Measurements from ENCODE around the gene SNAP25.

The SNAP25 gene

DNA sequence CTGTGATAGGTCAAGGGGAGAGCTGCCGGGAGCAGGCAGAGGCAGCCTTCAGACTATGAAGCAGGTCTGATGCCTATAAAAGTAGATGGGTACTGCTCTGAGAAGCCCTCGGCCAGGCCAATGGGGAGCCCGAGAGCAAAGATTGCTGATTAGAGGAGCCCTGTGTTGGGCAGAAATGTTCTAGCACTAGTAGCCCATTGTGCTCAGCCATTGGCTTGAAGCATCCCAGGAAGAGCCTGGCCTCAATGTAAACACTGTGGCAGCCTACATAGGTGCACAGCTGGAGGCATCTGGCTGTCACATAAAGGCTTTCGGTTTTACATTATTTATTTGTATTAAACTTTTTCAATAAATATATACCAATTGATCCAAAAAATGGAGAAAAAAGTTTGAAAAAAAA is 67.7 kb downstream of the SNAP25 start:
- TF ChIP-seq, protein P1, sequence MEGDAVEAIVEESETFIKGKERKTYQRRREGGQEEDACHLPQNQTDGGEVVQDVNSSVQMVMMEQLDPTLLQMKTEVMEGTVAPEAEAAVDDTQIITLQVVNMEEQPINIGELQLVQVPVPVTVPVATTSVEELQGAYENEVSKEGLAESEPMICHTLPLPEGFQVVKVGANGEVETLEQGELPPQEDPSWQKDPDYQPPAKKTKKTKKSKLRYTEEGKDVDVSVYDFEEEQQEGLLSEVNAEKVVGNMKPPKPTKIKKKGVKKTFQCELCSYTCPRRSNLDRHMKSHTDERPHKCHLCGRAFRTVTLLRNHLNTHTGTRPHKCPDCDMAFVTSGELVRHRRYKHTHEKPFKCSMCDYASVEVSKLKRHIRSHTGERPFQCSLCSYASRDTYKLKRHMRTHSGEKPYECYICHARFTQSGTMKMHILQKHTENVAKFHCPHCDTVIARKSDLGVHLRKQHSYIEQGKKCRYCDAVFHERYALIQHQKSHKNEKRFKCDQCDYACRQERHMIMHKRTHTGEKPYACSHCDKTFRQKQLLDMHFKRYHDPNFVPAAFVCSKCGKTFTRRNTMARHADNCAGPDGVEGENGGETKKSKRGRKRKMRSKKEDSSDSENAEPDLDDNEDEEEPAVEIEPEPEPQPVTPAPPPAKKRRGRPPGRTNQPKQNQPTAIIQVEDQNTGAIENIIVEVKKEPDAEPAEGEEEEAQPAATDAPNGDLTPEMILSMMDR (conservative IDR thresholded peaks at IDR 0.05; ENCODE audit: low read depth, low read length): no peak
- no peak overlapping the region for H3K4me3 ChIP-seq (ENCODE audit: low read length)
- DNase-seq (ENCODE audit: low read depth): no peak

DNA sequence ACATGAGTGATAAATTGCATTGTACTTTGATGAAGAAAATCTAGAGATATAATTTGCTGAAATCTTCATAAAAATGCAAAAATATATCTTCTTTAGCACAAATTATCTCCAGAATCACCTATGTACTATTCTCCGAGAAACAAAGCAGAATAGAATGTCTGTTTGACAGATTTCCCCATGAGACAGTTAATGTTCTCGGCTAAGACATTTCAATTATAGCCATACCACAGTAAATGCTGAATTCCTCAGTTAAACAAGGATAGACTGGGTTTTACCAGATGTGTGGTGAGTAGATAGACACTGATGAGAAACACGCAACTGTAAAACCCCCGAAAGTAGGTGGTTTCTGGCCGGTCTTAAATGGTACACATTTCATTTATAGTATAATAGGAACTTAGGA is 69.8 kb downstream of the SNAP25 start:
- DNase-seq (ENCODE audit: low read depth): no peak
- TF ChIP-seq, protein P1 (conservative IDR thresholded peaks at IDR 0.05; ENCODE audit: low read depth, low read length): no peak

DNA sequence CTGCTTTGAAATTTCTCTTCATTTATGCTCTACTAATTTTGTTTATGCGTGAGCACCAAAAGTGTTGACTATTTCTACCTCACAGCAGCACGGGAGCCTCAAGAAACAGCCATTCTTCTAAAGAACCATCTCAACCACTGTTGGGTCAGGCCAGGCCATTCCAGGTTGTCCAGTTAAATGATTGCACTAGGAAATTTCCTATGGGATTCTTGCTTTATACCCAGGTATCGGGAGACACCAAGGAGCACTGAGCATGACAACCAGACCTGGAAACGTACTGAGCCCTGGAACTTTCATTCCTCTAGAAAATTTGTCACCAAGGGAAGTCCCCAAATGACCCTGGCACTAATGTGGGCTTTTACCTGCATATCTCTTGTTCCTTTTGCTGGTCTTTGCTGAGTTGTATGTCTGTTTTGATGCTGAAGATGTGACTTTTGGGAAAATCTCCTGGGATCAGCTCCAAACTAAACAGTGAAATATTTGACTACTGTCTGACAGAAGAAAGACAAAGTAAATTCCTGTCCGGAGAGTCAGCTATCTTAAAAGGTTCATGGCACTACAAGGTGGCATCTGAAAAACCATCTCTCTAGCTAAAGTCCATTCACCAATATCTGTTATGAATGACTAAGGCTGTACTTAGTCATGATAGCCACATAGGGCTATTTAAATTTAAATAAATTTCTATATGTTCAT is 70.5 kb downstream of the SNAP25 start:
- no peak overlapping the region for H3K4me3 ChIP-seq (ENCODE audit: low read length)
- TF ChIP-seq, protein P1 (conservative IDR thresholded peaks at IDR 0.05; ENCODE audit: low read depth, low read length): no peak
- no peak for DNase-seq (ENCODE audit: low read depth)

More for the DNA sequence above, 69.8 kb downstream of the SNAP25 start:
- H3K4me3 ChIP-seq (ENCODE audit: low read length): no peak overlapping the region

DNA sequence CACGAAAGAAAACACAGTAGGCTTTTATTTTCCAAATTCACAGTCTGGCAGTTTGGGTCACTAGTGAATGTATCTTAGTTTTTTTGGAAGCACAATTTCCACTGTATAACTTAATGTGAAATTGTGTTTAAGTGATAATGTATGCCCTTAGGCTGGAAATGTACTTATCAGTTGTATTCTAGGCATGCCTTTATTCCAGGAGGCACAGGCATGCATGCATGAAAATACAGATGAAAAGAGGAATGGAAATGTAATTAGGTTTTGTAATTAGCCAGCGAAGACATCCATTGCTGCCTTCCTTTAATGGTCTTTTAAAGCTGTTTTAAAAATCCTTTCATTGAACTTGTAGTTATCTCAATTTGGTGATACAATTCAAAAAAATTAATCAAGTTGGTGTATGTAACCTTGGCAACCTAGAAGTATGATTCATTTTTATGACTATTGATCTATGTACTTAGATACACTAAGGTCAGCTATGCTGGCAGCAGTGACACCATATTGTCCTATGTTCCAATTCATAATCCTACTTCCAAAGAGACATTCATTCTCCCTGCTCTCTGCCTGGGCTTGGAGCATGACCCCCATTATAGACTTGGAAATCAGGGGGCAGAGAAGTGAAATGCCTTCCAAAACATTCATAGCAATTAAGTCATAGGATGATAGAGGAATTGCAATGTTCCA is 73.1 kb downstream of the SNAP25 start:
- H3K4me3 ChIP-seq (ENCODE audit: low read length): no peak overlapping the region
- DNase-seq (ENCODE audit: low read depth): no peak
- TF ChIP-seq, protein P1 (conservative IDR thresholded peaks at IDR 0.05; ENCODE audit: low read depth, low read length): no peak

DNA sequence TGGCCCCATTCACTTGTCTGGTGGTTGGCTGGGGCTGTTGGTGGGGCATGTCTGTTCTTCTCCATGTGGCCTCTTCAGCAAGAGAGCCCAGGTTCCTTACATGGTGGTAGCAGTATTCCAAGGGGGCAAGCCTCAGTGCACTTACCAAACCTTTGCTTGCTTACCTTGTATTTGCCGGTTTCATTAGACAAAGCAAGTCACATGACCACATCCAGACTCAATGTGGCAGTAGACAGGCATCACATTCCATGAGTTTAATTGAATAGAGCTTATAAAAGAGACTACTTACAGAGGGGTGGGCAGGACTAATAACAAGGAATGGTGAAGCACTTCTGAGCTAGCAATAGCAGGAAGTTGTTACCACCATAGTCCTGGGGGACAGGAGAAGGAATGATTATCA is 78.6 kb downstream of the SNAP25 start:
- TF ChIP-seq, protein P1 (conservative IDR thresholded peaks at IDR 0.05; ENCODE audit: low read depth, low read length): no peak
- no peak overlapping the region for H3K4me3 ChIP-seq (ENCODE audit: low read length)
- DNase-seq (ENCODE audit: low read depth): no peak

DNA sequence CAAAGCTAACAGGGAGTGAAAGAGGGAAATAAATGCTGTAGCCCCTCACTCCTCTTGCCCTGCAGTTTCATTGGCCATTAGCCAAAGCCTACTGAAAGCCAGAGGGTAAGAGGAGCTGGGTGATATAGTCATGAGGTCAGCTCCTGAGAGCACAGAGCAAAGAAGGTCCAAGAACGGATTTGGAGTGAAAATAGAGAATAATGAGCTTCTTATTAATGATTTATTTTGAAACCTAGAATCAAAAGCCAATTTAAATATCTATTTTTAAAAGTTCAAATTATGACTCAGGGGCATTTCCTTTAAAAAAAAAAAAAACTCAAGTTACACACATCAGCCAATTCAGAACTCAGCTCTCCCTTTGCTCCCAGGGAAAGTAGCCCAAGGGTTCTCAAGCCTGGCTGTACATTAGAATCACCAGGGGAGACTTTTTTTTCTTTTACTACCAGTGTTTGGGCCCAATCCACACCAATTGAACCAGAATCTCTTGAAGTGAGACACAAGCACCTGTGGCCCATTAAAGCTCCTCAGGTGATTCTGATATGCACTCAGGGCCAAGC is 79.1 kb downstream of the SNAP25 start:
- TF ChIP-seq, protein P1 (conservative IDR thresholded peaks at IDR 0.05; ENCODE audit: low read depth, low read length): no peak
- no peak overlapping the region for H3K4me3 ChIP-seq (ENCODE audit: low read length)
- no peak for DNase-seq (ENCODE audit: low read depth)
